OCI-M1 (cell line): ENCODE data around the gene STING1.
A peak's percentile ranks its signal among the peaks of the same experiment; 100 is the strongest.

Experiments used
- DNase-seq: peaks from one replicate; lab custom pipeline; 2025; lab: John Stamatoyannopoulos, UW

Gene STING1

DNA sequence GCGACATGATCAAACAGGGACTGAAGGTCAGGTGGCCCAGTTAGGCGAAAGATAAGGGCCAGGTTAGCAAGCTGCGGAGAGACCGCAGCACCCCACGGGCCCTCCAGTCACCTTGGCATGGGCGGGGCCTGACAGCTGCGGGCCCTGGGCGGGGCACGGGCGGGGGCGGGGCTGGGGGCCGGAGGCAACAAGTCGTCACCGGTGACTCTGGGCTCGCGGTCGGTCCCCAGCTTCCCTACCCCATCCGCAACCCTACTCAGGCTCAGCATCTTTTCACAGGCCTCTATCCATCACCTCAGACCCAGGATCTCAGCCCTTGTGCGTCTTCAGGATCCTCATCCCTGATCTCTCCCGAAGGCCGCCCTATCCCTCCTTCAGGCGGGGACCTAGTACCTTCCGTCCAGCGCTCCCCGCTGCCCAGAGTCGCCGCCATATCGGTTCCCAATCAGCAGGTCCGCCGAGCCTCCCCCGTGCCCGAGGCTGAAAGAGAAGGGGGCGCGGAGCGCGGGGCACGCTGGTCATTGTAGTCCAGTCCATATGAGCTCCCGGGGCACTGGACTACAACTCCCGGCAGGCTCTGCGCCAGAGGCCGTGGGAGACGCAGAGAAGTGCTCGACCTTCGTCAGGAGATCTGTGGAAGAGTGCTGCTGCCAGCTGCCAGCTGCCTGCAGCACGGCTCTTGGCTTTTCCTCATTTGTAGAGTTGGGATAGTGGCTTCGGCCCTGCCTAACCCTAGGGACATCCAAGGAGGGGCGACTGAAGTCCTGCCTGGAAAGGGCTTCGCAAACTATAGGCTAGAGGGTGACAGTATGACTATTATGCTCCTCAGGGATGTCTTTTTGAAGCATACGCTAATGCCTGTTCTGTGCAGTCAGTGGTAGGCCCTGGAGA lies 43.3 kb downstream of the STING1 start, which contains the start of gene DNAJC18:
DNAJC18 (minus strand) TSS at position 513 of the 891 bp plus-strand sequence; CDS start at position 433, 80 bp downstream.
- peak; percentile 92 for DNase-seq

- DNase-seq, result no peak
These were observed 43.9 kb downstream of the STING1 start for GRCh38 chr5:139438707-139439012.

DNA sequence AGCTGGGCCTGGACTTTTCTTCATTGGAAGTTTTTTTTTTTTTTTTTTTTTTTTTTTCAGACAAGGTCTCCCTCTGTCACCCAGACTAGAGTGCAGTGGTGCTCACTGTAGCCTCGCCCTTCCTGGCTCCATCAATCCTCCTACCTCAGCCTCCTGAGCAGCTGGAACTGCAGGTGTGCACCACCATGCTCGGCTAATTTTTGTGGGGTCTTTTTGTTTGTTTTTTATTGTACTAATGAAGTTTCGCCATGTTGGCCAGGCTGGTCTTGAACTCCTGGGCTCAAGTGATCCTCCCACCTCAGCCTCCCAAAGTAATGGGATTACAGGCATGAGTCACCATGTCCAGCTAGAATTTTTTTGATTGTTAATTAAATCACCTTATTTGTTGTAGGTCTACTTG lies 46.9 kb downstream of the STING1 start:
- DNase-seq, result no peak

GRCh38 chr5:139431706-139432105 lies 50.9 kb downstream of the STING1 start:
- no peak for DNase-seq

GRCh38 chr5:139430015-139430414 lies 52.5 kb downstream of the STING1 start:
- no peak for DNase-seq

DNA sequence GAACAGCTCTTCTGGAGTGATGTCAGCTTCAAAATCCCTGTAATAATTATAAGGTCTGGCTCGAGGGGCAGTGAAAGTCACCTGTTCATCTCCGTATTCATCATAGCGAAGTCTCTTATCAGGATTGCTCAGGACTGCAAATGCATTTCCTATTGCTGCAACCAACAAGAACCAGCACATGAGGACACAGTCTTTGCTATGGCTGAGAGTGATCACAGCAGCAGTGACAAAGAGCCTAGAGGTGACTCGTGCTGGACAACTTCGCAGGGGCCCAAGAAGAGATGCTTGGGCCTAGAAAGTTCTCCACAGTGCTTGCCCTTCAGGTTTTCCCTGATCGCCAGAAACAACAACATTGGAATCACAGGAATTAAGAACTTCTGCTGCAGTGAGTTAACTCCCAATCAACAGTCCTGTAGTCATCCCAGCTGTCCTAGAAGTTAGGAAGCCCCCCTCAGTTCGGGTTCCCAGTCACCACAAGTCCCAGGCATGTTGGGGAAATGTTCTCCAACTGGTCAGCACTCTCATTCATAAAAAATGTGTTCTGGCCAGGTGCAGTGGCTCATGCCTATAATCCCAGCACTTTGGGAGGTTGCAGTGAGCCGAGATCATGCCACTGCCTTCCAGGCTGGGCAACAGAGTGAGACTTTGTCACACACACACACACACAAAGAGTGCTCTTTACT lies 56.2 kb downstream of the STING1 start:
- no peak for DNase-seq
